H9 (cell line): ENCODE data around the gene LRRC15. TPM values are rescaled to one million over a fixed set of nuclear protein-coding genes. Genes with fewer than 3 reads are reported as not detected.

Experiments used
- DNase-seq: peaks from one replicate; pipeline ENCODE4 v3.0.0-alpha.2; 2017
- H2AFZ ChIP-seq: one replicate; pipeline ENCODE4 v1.6.1; 2013; ENCODE audit warnings: mild to moderate bottlenecking, low read length, control low read depth, moderate library complexity
- H2AK5ac ChIP-seq: 2 replicates; pipeline ENCODE4 v1.6.1; 2013; ENCODE audit warnings: low read length, control low read depth, mixed read lengths; ENCODE audit not compliant: insufficient read length
- H2BK120ac ChIP-seq: one replicate; pipeline ENCODE4 v1.6.1; 2013; ENCODE audit warnings: low read depth, mild to moderate bottlenecking, low read length, control low read depth, inconsistent platforms; ENCODE audit not compliant: poor library complexity, severe bottlenecking
- H2BK12ac ChIP-seq: 2 replicates; pipeline ENCODE4 v1.6.1; 2013; ENCODE audit warnings: low read length, control low read depth, mixed read lengths, low read depth; ENCODE audit not compliant: insufficient read length
- H2BK15ac ChIP-seq: 2 replicates; pipeline ENCODE4 v1.6.1; 2013; ENCODE audit warnings: low read depth, low read length, control low read depth
- H2BK20ac ChIP-seq: one replicate; pipeline ENCODE4 v1.6.1; 2013; ENCODE audit warnings: low read depth, mild to moderate bottlenecking, low read length, control low read depth, inconsistent platforms; ENCODE audit not compliant: poor library complexity, severe bottlenecking
- H2BK5ac ChIP-seq: 2 replicates; pipeline ENCODE4 v1.6.1; 2013; ENCODE audit warnings: low read length, control low read depth, mixed read lengths; ENCODE audit not compliant: insufficient read length
- H3K14ac ChIP-seq: 2 replicates; pipeline ENCODE4 v1.6.1; 2013; ENCODE audit warnings: low read length, control low read depth; ENCODE audit not compliant: insufficient read depth
- H3K18ac ChIP-seq: 2 replicates; pipeline ENCODE4 v1.6.1; 2013; ENCODE audit warnings: low read depth, mild to moderate bottlenecking, mixed read lengths, low read length, control low read depth; ENCODE audit not compliant: insufficient read length
- H3K23ac ChIP-seq: 2 replicates; pipeline ENCODE4 v1.6.1; 2013; ENCODE audit warnings: low read length, control low read depth, mixed read lengths, low read depth; ENCODE audit not compliant: insufficient read length
- H3K23me2 ChIP-seq: 2 replicates; pipeline ENCODE4 v1.6.1; 2013; ENCODE audit warnings: low read depth, mild to moderate bottlenecking, mixed read lengths, low read length, control low read depth; ENCODE audit not compliant: insufficient read length, poor library complexity, severe bottlenecking
- H3K27ac ChIP-seq: 2 replicates; pipeline ENCODE4 v1.5.1; 2013; ENCODE audit warnings: low read length, control low read depth, mixed read lengths, low read depth; ENCODE audit not compliant: insufficient read length
- H3K27me3 ChIP-seq: 2 replicates; pipeline ENCODE4 v1.6.1; 2013; ENCODE audit warnings: low read length, control low read depth, inconsistent platforms; ENCODE audit not compliant: insufficient read depth
- H3K4ac ChIP-seq: 2 replicates; pipeline ENCODE4 v1.6.1; 2013; ENCODE audit warnings: low read depth, mild to moderate bottlenecking, control low read depth, inconsistent platforms, low read length, moderate library complexity
- H3K4me1 ChIP-seq: 2 replicates; pipeline ENCODE4 v1.6.1; 2013; ENCODE audit warnings: low read length, control low read depth, inconsistent platforms; ENCODE audit not compliant: insufficient read depth
- H3K4me2 ChIP-seq: 2 replicates; pipeline ENCODE4 v1.6.1; 2013; ENCODE audit warnings: low read length, control low read depth, mixed read lengths; ENCODE audit not compliant: insufficient read length, insufficient read depth
- H3K56ac ChIP-seq: 2 replicates; pipeline ENCODE4 v1.6.1; 2013; ENCODE audit warnings: low read depth, mild to moderate bottlenecking, mixed read lengths, low read length, control low read depth; ENCODE audit not compliant: insufficient read length
- H3K79me1 ChIP-seq: 2 replicates; pipeline ENCODE4 v1.6.1; 2013; ENCODE audit warnings: low read depth, mild to moderate bottlenecking, moderate library complexity, low read length, control low read depth, inconsistent platforms; ENCODE audit not compliant: insufficient read depth, poor library complexity, severe bottlenecking
- H3K79me2 ChIP-seq: 2 replicates; pipeline ENCODE4 v1.6.1; 2013; ENCODE audit warnings: low read length, control low read depth, inconsistent platforms; ENCODE audit not compliant: insufficient read depth
- H3K9ac ChIP-seq: 2 replicates; pipeline ENCODE4 v1.6.1; 2013; ENCODE audit warnings: low read length, control low read depth, mixed read lengths; ENCODE audit not compliant: insufficient read length; ENCODE audit errors: extremely low read depth
- H3K9me3 ChIP-seq: one replicate; pipeline ENCODE4 v1.6.1; 2013; ENCODE audit warnings: low read depth, low read length, inconsistent platforms; ENCODE audit not compliant: control insufficient read depth
- H3T11ph ChIP-seq: one replicate; pipeline ENCODE4 v1.6.1; 2013; ENCODE audit warnings: mild to moderate bottlenecking, low read length, control low read depth, inconsistent platforms
- H4K20me1 ChIP-seq: one replicate; pipeline ENCODE4 v1.6.1; 2013; ENCODE audit not compliant: control insufficient read depth, insufficient read length, insufficient read depth
- H4K5ac ChIP-seq: 2 replicates; pipeline ENCODE4 v1.6.1; 2013; ENCODE audit warnings: low read depth, mild to moderate bottlenecking, mixed read lengths, low read length, control low read depth; ENCODE audit not compliant: insufficient read length
- H4K8ac ChIP-seq: replicated peaks from 2 replicates; pipeline ENCODE4 v1.6.1; 2013; ENCODE audit warnings: low read length, control low read depth, mixed read lengths, low read depth; ENCODE audit not compliant: insufficient read length
- H4K91ac ChIP-seq: 2 replicates; pipeline ENCODE4 v1.6.1; 2013; ENCODE audit warnings: low read depth, mild to moderate bottlenecking, moderate library complexity, mixed read lengths, low read length, control low read depth; ENCODE audit not compliant: insufficient read length
- H3K27ac Mint-ChIP-seq, 3 experiments: 2 replicates in 2 of 3; 3 replicates in 1 of 3; pipeline ENCODE4 v1.8.0; 2020 to 2021; ENCODE audit warnings: mixed read lengths in 3 of 3, mild to moderate bottlenecking in 1 of 3, moderate library complexity in 1 of 3
- H3K27me3 Mint-ChIP-seq: 2 replicates; pipeline ENCODE4 v1.8.0; 2021; ENCODE audit warnings: low read depth, mild to moderate bottlenecking, moderate library complexity, mixed read lengths
- H3K36me3 Mint-ChIP-seq, 3 experiments: 2 replicates in 2 of 3; 3 replicates in 1 of 3; pipeline ENCODE4 v1.8.0; 2020 to 2021; ENCODE audit warnings: low read depth in 3 of 3, mixed read lengths in 3 of 3; ENCODE audit not compliant: insufficient read depth in 1 of 3
- H3K4me1 Mint-ChIP-seq, 2 experiments: 2 replicates each; pipeline ENCODE4 v1.8.0; 2020; ENCODE audit warnings: mixed read lengths in 2 of 2
- H3K4me3 Mint-ChIP-seq, 2 experiments: 2 replicates in 1 of 2; 3 replicates in 1 of 2; pipeline ENCODE4 v1.8.0; 2020 to 2021; ENCODE audit warnings: mild to moderate bottlenecking in 2 of 2, mixed read lengths in 2 of 2, moderate library complexity in 1 of 2
- H3K9me3 Mint-ChIP-seq, 2 experiments: 2 replicates in 1 of 2; 3 replicates in 1 of 2; pipeline ENCODE4 v1.8.0; 2020; ENCODE audit warnings: mild to moderate bottlenecking in 2 of 2, mixed read lengths in 2 of 2, moderate library complexity in 1 of 2
- CTCF ChIP-seq: fragments of 200-600 bp; sonication (generic); conservative IDR thresholded peaks from 3 replicates; pipeline ENCODE4 v1.8.0; 2021; ENCODE audit warnings: antibody characterized with exemption, mild to moderate bottlenecking
- WGBS: extraction: QIAGEN DNeasy Blood & Tissue Kit; methylation state at CpG from one replicate; pipeline ENCODE4 v1.1.7; 2013; ENCODE audit warnings: missing lambda C conversion rate, low lambda C conversion rate, mixed read lengths; ENCODE audit not compliant: insufficient read length; ENCODE audit errors: extremely low coverage; 5-methylcytosine and 5-hydroxymethylcytosine counted together
- total RNA-seq: library from RNA; stranded (reverse); gene quantifications from 2 replicates; pipeline ENCODE4 v1.2.1, GENCODE V29; 2021

The LRRC15 gene
- total RNA-seq, 1 experiment from 2014 or later: 0.07 TPM

- WGBS: no CpG with 5 or more reads among the region's 2 CpGs
- Histone ChIP-seq H3K23me2 (no peaks in the 10 kb centered on the region), H4K5ac (no peak overlapping the region), H2BK12ac (no peak overlapping the region), H2BK15ac (no peak overlapping the region), H2AFZ (no peak overlapping the region), H3K27me3 (no peaks in the 10 kb centered on the region; the same call in 1 of the 2 replicates), H4K20me1 (no peaks in the 10 kb centered on the region), H3K9me3 (no peaks in the 10 kb centered on the region), H2AK5ac (no peak overlapping the region), H4K91ac (no peak overlapping the region), H3K27ac (no peak overlapping the region), H3T11ph (no peak overlapping the region), H3K23ac (no peak overlapping the region), H3K79me1 (no peaks in the 10 kb centered on the region), H2BK120ac (no peak overlapping the region), H2BK5ac (no peak overlapping the region), H4K8ac (no peak overlapping the region), H3K4ac (no peak overlapping the region), H3K79me2 (no peaks in the 10 kb centered on the region), H2BK20ac (no peak overlapping the region), H3K4me1 (peaks cover 4% of the 10 kb centered on the region), H3K14ac (no peak overlapping the region), H3K18ac (no peak overlapping the region), H3K9ac (no peak overlapping the region), H3K4me2 (no peak overlapping the region), H3K56ac (no peak overlapping the region)
- Mint-ChIP-seq H3K4me1 (peaks cover 26% of the 10 kb centered on the region in 2 experiments), H3K27me3 (peaks cover 32% of the 10 kb centered on the region), H3K4me3 (no peak overlapping the region), H3K9me3 (no peaks in the 10 kb centered on the region), H3K36me3 (no peaks in the 10 kb centered on the region), H3K27ac (no peak overlapping the region)
- no peak for DNase-seq
- no peak for TF ChIP-seq CTCF
Measured at GRCh38 chr3:194343561-194343893, 26.0 kb downstream of the LRRC15 start.
